Stimulated activated CD4-positive, alpha-beta T cell treated with anti-CD3 and anti-CD28 coated beads, Interleukin-15, amount 100 ng/mL, for 48 hours (primary cell): ENCODE results near the gene FNDC7.
"Not testable (repeated sequence)": the region's sequence is repeated elsewhere in the genome, so short reads cannot be mapped to it uniquely, and the experiment has no call there.

Experiments used
- DNase-seq, 2 donors: peaks; one replicate each; pipeline ENCODE4 v3.0.0-alpha.2; 2020; ENCODE audit warnings: low read depth in 2 of 2

The FNDC7 gene

GRCh38 chr1:108695535-108695934 is 17.2 kb upstream of the FNDC7 start:
- no peak for DNase-seq

GRCh38 chr1:108699375-108700332 is 13.1 kb upstream of the FNDC7 start:
- no peak for DNase-seq

GRCh38 chr1:108701176-108701849 is 11.4 kb upstream of the FNDC7 start:
- DNase-seq: no peak

GRCh38 chr1:108702109-108702508 is 10.6 kb upstream of the FNDC7 start:
- not testable (repeated sequence) for DNase-seq

GRCh38 chr1:108703939-108704338 is 8.8 kb upstream of the FNDC7 start:
- no peak for DNase-seq

GRCh38 chr1:108704496-108704895 is 8.2 kb upstream of the FNDC7 start:
- DNase-seq: no peak

- DNase-seq: no peak
These were observed 6.1 kb upstream of the FNDC7 start for GRCh38 chr1:108706643-108707042.

GRCh38 chr1:108708691-108709660 is 3.7 kb upstream of the FNDC7 start:
- peak in 1 of 2 donors; percentile 50 for DNase-seq

GRCh38 chr1:108715932-108716331 is 3.2 kb downstream of the FNDC7 start:
- DNase-seq: no peak

GRCh38 chr1:108716437-108717230 is 3.9 kb downstream of the FNDC7 start:
- DNase-seq: no peak

- DNase-seq: no peak
These were observed 5.1 kb downstream of the FNDC7 start for GRCh38 chr1:108717774-108718316.

- no peak for DNase-seq
These were observed 6.4 kb downstream of the FNDC7 start for GRCh38 chr1:108718927-108719655.

- no peak for DNase-seq
These were observed 7.1 kb downstream of the FNDC7 start for GRCh38 chr1:108719656-108720435.

GRCh38 chr1:108722292-108722691 is 9.6 kb downstream of the FNDC7 start:
- DNase-seq: no peak

- DNase-seq: no peak
These were observed 13.2 kb downstream of the FNDC7 start for GRCh38 chr1:108725906-108726305.

- DNase-seq: no peak
These were observed 15.7 kb downstream of the FNDC7 start for GRCh38 chr1:108728327-108728923.

GRCh38 chr1:108729481-108729880 is 16.8 kb downstream of the FNDC7 start:
- DNase-seq: no peak

GRCh38 chr1:108732398-108732797 is 19.7 kb downstream of the FNDC7 start:
- no peak for DNase-seq
